ENCODE measurements around the gene CFAP100. TPM values are rescaled to one million over a fixed set of nuclear protein-coding genes. Genes with fewer than 3 reads are reported as not detected.

CFAP100 gene
- total RNA-seq, 4 donors from 2014 or later: not detected

DNA sequence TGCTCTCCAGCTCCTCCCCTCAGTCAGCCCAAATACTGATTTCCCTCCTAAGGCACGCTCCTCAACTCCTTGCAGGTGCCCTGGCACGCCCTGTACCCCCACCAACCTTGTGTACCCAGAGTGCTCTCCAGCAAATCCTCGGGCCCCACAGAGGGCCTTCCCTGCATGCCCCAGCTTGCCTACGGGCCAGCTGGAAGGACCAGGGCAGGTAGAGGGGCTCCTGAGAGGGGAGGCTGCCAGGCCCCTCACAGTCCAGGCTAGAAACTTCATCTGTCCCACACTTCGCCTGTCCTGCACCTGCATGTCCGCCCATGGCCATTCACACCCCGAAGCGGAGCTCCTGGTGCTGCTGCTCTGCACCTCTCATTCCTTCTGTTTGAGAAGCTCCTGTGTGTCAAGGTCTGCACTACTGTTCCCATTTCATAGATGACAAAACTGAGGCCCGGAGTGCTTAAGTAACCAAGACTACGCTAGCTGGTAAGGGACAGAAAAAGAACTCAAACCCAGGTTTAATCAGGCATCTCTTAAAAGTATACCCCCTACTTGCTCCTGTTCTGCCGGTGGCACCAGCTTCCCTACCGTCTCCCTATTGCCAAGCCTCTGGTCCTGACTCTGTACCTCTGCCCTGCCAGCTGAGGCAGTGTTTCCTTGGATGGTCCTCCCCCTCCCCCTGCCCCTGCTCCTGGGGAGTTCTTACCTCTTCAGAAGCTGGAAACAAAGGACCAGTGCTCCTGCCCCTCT, 45.4 kb downstream of the CFAP100 start:
- Histone ChIP-seq H3K4me1 (no peaks in the 10 kb centered on the region), H3K27ac (no peak overlapping the region), H3K27me3 (no peaks in the 10 kb centered on the region), H3K9me3 (no peaks in the 10 kb centered on the region), H3K36me3 (peaks cover 25 to 84% (median 26%) of the 10 kb centered on the region in 3 donors), H3K4me3 (no peak overlapping the region)
- 86% methylated on average over 7 to 12 of the region's 12 CpGs for WGBS, 2 donors
- intact Hi-C loops (cut with DNase I): no loop called here
- no peak for TF ChIP-seq CTCF (IDR thresholded peaks at IDR 0.05)
- TF ChIP-seq POLR2A (IDR thresholded peaks at IDR 0.05): no peak
- DNase-seq: no peak

DNA sequence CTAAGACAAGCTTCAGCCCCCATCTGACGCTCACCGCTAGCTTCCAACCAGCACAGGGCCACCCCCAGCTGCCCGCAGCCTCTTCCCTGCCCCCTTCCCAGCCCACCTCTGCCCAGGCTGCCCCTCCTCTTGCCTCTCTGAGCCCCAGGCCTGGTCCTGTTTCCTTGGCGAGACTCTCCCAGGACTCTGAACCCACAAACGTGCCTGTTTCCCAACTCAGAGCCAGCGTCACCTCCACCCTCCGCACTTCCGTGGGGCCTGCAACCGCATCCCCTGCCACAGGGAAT, 45.9 kb downstream of the CFAP100 start:
- Histone ChIP-seq H3K4me3 (no peak overlapping the region), H3K9me3 (no peaks in the 10 kb centered on the region), H3K36me3 (peaks cover 23 to 84% (median 26%) of the 10 kb centered on the region in 3 donors), H3K4me1 (no peaks in the 10 kb centered on the region), H3K27me3 (no peaks in the 10 kb centered on the region), H3K27ac (no peak overlapping the region)
- DNase-seq: no peak
- TF ChIP-seq POLR2A (IDR thresholded peaks at IDR 0.05) (no peak), CTCF (IDR thresholded peaks at IDR 0.05) (no peak)
- WGBS, 2 donors: 83 to 93% methylated on average over 5 to 9 of the region's 9 CpGs
- intact Hi-C loops (cut with DNase I): no loop called here

DNA sequence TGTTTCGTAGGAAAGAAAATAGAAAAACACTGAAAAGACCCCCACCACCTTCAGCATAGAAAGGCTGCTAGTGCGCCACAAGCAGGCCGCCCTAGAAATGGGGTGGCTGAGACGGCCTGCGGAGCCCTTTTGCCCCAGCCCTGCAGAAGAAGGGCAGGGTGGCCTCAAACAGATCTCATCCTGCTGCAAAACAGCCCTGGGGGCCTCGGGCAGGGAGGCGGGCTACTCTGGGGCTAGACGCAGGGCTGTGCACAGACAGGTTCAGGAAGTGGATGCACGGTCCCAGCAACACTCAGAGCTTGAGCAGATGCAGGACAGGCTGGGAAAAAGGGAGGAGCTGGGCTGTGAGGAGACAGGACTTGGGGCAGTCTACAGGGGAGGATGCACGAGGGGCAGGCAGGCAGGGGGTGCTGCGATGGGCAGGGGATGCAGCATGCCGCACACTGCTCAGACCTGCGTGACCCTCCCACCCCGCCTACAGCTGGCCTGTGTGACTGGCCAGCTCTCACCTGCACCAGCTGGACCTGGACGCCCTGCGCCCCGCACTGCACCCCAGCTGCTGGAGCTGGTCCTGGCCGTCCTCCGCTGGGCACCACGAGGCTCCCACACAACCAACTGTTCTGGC, 46.7 kb downstream of the CFAP100 start:
- Histone ChIP-seq H3K27ac (no peak overlapping the region), H3K4me3 (no peak overlapping the region), H3K9me3 (no peaks in the 10 kb centered on the region), H3K27me3 (no peaks in the 10 kb centered on the region), H3K36me3 (peaks cover 16 to 84% (median 26%) of the 10 kb centered on the region in 3 donors), H3K4me1 (no peaks in the 10 kb centered on the region)
- no peak for DNase-seq
- intact Hi-C loops (cut with DNase I): no loop called here
- TF ChIP-seq POLR2A (IDR thresholded peaks at IDR 0.05) (no peak), CTCF (IDR thresholded peaks at IDR 0.05) (no peak)
- 89 to 100% methylated on average over 2 to 11 of the region's 20 CpGs for WGBS, 2 donors

DNA sequence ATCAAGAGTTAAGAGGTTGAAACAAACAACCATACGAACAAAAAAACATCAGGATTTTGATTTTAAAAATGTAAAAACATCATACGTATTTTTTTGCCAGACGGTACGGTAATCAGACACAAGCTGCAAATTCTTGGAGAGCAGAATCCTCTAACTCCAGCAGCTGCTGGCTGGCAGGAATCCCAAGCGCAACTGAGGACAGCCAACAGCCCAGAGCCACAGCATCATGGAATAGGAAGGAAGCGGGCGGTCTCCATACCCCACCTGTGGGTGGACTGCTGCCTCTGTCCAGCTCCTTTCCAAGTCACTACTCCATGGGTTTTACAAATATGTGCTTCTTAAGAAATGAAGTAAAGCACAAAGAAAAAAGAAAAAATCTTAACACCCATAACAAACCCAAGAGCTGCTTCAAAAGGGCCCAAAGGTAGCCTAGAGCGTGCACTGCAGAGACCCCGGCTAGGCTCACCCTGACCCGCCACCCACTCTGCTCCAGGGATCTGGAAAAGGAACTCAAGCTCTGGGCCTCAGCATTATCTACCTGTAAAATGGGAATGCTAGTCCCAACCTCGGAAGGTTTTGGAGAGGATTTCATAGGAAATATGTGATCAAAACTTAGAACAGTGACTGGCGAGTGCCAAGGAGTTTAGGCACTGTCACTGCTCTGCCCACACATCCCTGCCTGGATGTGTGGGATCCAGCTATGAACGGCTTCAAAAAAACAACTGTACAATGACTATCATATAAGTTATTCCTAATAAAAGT, 47.6 kb downstream of the CFAP100 start:
- no peak overlapping the region for H3K4me3 ChIP-seq
- intact Hi-C loops (cut with DNase I): no loop called here
- peaks cover 0 to 5% (median 0%) of the 10 kb centered on the region in 3 donors for H3K4me1 ChIP-seq
- no peaks in the 10 kb centered on the region for H3K9me3 ChIP-seq
- no peak for DNase-seq
- peaks cover 10 to 83% (median 23%) of the 10 kb centered on the region in 3 donors for H3K36me3 ChIP-seq
- TF ChIP-seq POLR2A (IDR thresholded peaks at IDR 0.05): no peak
- TF ChIP-seq CTCF (IDR thresholded peaks at IDR 0.05): no peak
- no peaks in the 10 kb centered on the region for H3K27me3 ChIP-seq
- H3K27ac ChIP-seq: no peak overlapping the region
- WGBS, 2 donors: 77 to 89% methylated on average over 13 of the region's 13 CpGs

DNA sequence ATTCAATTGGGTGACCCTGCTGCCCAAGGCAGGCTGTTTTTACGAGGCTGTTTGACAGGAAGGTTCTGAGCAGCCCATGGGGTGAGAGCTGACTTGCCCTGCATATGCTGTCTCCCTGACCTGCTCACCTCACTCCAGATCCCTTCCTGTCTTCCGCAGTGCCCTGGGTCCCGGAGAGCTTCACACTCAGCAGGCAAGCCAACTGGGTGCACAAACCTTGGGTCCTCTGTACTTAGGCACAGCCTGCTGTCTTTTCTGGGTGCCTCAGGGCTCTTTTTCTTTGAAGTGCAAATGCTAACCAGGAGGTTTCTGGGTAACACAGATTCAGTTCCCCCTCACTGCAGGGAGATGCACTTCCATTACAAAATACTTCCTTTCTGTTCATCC, 48.1 kb downstream of the CFAP100 start:
- Histone ChIP-seq H3K36me3 (peaks cover 9 to 80% (median 17%) of the 10 kb centered on the region in 3 donors), H3K4me1 (peaks cover 0 to 9% (median 0%) of the 10 kb centered on the region in 3 donors), H3K9me3 (no peaks in the 10 kb centered on the region), H3K4me3 (no peak overlapping the region), H3K27me3 (no peaks in the 10 kb centered on the region), H3K27ac (no peak overlapping the region)
- DNase-seq: no peak
- intact Hi-C loops (cut with DNase I): no loop called here
- TF ChIP-seq CTCF (IDR thresholded peaks at IDR 0.05) (no peak), POLR2A (IDR thresholded peaks at IDR 0.05) (no peak)
- 87 to 93% methylated on average over 3 of the region's 3 CpGs for WGBS, 2 donors

Measured in esophagus squamous epithelium (tissue), 5 donors.